ENCODE measurements around the gene DCLK3. TPM values are rescaled to one million over a fixed set of nuclear protein-coding genes. Genes with fewer than 3 reads are reported as not detected.

DCLK3 gene, protein sequence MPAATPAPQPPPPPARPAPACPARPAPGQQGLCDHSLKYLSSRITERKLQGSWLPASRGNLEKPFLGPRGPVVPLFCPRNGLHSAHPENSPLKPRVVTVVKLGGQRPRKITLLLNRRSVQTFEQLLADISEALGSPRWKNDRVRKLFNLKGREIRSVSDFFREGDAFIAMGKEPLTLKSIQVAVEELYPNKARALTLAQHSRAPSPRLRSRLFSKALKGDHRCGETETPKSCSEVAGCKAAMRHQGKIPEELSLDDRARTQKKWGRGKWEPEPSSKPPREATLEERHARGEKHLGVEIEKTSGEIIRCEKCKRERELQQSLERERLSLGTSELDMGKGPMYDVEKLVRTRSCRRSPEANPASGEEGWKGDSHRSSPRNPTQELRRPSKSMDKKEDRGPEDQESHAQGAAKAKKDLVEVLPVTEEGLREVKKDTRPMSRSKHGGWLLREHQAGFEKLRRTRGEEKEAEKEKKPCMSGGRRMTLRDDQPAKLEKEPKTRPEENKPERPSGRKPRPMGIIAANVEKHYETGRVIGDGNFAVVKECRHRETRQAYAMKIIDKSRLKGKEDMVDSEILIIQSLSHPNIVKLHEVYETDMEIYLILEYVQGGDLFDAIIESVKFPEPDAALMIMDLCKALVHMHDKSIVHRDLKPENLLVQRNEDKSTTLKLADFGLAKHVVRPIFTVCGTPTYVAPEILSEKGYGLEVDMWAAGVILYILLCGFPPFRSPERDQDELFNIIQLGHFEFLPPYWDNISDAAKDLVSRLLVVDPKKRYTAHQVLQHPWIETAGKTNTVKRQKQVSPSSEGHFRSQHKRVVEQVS
- 0.41 TPM for total RNA-seq
- long read RNA-seq: 0 reads

DNA sequence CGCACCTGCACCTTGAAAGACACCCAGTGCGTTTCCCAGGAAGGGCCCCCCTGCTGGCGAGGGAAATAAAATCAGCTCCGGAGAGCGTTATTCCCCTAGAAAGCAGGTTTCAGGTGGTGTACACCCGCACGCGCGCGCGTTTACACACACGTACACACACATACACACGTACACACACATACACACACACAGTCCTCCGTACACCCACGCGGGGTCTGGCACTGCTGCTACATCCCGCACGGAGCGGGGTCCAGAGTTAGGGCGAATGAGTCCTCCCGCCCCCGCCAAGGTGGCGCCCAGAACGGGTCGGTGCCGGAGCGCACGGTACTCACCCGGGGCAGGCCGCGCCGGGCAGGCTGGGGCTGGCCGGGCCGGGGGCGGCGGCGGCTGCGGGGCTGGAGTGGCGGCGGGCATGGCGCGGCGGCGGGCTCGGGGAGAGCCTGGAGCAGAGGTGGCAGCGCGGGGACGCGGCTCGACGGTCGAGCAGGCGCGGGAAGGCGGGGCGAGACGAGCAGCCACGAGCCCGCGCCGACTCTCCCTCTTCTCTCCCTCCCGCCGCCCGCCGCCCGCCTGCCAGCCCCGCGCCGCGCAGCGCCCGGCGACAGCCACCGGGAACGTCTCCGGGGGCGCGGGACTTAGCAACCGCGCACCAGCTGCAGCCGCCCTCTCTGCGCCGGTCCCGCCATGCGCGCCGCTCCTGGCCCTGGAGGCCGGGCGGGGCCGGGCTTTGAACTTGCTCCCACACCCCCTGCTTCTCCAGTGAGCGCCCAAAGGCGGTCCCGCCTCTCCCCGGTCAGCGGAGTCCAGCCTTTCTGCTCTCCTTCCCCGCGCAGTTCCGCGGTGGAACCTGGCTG lies at the start of gene DCLK3:
Gene DCLK3, minus strand, starts transcription at position 704 of the 854 bp plus-strand sequence. Its CDS starts 290 bp downstream, at position 414.
- DNase-seq (ENCODE audit: missing footprints) (no peak), ATAC-seq (peak; percentile 28)
- intact Hi-C loops (cut with DNase I): loop anchor here (10.0 kb wide), 1 partner anchor 71 kb away; no protein-coding TSS in a partner anchor

DNA sequence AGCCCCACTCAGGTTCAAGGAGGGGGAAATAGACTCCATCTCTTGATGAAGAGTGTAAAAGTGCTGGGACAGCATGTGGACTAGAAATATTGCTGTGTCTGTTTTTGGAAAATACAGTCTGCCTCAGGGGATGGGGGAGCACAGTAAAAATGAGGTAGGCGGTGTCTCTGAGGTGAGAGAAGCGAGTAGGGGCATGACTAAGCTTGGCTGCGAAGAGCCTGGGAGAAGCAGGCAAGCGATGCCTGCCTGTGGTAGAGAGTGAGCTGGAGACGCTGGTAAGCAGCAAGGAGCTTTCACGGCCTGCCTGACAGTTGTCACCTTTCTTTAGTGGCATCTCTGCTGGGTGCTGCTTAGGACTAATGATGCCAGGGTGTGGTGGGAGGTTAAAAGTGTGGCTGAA lies 49.0 kb upstream of the DCLK3 start:
- intact Hi-C loops (cut with DNase I): no loop called here
- DNase-seq (ENCODE audit: missing footprints): no peak
- ATAC-seq: no peak

DNA sequence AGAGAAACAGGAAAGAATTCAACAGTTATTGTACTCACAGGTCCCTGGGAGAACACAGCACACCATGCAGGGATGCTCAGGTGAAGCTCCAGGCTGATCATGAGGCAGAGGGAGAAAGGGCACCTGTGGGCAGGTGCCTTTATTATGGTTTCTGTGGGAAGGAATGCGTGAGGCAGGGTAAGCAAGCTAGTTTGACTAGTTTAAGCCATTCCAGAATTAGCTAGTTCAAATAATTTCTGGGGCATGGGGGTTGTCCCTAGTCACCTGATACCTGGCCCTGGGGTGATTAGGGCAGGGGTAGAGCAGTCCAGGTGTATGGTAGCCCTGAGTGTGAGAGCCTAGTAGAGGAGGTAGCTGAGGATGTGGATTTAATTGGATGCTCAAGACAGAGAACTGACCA lies 47.9 kb upstream of the DCLK3 start:
- no peak for DNase-seq (ENCODE audit: missing footprints)
- intact Hi-C loops (cut with DNase I): no loop called here
- ATAC-seq: no peak

DNA sequence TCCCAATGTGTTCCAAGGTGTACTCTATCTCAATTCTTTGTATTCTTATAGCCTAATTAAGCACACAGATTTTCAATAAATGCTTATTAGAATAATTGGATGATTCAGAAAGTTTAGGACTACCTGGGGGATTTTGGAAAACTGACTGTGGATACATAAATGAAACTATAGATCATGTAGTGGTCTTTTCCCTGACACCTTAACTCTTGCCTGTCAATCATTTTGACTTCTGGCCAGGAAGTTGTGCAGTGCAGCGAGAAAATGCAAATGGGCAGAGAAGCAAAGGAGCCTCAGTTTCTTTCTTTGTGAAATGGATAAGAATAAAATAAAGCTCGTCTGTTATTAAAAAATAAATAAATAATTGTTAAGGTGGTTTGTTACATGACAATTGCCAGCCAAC lies 47.4 kb upstream of the DCLK3 start:
- intact Hi-C loops (cut with DNase I): no loop called here
- ATAC-seq: no peak
- no peak for DNase-seq (ENCODE audit: missing footprints)

DNA sequence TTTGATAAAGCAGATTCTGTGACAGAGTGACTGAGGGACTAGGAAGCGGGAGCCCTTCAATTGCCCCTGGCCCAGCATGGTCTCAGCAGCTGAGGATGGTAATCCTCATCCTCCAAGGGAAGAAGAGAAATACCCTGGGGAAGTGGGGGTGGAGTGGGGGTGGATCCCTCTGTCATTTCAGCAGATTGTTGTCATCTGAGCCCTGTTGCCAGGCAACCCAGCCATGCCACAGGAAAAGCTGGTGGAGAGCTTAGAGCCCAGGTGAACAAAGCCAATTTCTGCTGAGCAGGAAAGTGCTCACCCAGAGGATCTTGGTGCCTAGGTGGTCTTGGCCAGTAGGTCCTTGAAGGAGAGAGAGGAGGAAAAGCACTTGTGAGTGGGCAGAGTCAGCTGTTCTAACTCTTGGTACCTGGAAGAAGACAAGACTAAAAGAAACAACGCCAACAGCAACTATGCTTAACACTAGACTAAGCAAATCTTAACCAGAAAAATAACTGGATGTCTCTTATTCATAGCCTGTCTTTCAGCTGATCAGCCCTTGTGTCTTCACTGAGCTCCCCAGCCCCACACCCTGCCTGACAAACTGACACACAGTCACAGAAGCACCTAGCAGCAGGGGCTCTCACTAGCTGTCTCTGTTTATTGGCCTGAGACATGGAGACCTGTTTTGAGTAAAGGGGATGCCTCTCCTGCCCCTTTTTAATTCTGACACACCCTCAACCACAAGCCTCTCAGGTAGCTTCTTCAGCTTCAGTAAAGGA lies 40.1 kb upstream of the DCLK3 start:
- DNase-seq (ENCODE audit: missing footprints) (no peak), ATAC-seq (no peak)
- intact Hi-C loops (cut with DNase I): no loop called here

DNA sequence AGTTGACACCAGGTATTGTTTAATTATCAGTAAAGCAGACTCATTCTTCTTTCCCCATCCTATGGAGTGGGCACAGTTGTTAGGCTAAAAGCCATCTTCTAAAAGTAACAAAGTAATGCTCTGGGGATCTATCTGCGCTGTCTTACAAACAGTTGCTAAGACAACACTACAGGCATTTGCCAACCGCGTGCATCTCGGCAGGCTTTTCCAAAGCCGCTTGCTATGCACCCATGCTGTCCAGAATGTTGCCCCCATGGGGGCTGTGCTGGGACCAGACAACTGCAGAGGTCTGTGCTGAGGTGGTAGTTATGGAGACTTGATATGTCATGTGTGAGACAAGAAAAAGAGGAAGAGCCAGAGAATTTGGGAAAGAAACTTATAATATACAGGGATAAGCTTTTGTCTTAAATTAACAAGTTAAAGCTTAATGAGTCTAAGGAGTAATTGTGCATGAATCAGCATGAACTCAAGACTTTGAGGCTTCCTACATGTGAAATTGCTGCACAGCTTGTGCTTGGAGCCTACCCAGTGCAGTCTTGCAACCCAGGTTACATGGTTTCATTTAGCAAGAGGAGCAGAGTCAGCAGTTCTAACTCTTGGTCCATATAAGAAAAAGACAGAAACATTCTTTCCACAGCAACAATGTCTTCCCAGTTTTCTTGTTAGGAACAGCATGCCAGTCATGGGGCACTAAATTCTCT lies 38.9 kb upstream of the DCLK3 start:
- intact Hi-C loops (cut with DNase I): no loop called here
- ATAC-seq: no peak
- DNase-seq (ENCODE audit: missing footprints): no peak

DNA sequence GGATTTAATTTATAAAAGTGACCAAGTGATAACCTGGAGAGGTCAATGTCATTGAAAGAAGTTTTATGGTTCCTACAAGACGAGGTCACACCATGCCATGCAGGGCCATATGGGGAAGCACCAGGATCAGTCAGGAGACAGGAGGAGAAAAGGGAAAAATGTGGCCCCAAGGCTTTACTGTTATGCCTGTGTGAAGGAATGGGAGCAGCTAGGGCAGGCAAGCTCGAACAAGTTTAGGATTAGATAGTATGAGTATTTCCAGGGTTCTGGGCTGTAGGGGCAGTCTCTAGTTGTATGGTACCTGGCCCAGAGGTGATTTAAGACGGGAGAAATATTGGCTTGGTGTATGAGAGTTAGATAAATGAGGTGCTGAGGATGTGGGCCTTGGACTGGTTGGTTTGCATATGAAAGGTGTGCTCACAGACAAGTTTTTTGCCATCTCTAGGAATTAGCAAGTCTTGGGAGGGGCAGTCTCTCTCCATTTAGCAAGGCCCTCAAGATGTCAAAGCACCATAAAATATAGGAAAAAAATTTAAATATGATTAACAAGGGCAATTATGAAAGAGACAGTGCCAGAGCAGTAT lies 36.3 kb upstream of the DCLK3 start:
- ATAC-seq: no peak

DNA sequence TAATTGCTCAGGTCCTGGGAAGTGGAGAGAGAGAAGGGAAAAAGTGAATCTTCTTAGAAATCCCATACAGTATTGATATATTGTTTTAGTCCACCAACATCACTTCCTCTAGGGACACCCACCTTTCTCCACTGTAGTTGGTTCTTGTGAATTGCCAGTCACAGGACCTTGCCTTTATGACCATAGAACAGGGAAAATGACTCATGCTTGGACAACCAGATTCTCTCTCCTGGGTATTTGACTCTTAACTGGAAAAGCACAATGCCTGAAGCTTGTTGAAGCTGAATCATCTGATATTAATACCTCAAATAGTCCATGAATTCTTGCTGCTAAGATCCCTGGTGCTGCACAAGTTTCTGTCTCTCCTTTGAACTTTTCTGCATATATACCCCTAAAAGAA lies 32.5 kb upstream of the DCLK3 start:
- DNase-seq (ENCODE audit: missing footprints): no peak
- intact Hi-C loops (cut with DNase I): no loop called here
- no peak for ATAC-seq

More for the DNA sequence above, 36.3 kb upstream of the DCLK3 start:
- no peak for DNase-seq (ENCODE audit: missing footprints)
- intact Hi-C loops (cut with DNase I): no loop called here

DNA sequence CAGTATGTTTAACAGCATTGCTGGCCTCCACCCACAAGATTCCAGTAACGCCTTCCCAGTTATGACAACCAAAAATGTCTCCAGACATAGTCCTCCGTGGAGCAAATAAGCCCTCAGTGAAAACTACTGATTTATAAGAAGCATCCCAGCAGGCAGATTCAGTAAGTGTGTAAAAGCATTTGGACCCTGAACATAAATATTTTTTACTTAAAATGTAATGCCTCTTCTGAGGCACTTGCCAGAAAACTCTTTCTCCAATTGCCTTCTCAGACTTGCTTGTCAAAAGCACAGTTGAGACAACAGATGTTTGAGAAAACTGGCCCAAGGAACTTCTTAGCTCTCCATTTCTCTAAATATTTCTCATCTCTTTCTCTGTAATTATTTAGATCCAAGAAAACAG lies 31.8 kb upstream of the DCLK3 start:
- intact Hi-C loops (cut with DNase I): no loop called here
- no peak for ATAC-seq
- DNase-seq (ENCODE audit: missing footprints): no peak

DNA sequence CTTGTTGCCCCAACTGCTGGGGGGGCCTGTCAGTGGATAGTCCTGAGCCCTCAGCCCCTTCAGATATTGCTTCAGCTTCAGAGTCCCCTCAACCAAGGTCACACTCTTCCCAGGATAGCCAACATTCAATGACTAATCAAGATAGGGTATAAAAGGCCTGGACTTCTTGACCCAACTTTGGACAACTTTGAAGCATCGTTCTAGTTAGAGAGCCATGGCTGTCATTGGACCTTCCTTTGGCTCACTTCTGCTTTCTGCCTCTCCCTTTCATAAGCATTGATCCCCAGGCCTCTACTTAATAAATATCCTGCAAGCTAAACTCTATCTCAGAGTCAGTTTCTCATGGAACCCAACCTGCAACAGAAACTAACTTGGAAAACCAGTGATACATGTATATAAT lies 31.3 kb upstream of the DCLK3 start:
- ATAC-seq: no peak
- no peak for DNase-seq (ENCODE audit: missing footprints)
- intact Hi-C loops (cut with DNase I): no loop called here

DNA sequence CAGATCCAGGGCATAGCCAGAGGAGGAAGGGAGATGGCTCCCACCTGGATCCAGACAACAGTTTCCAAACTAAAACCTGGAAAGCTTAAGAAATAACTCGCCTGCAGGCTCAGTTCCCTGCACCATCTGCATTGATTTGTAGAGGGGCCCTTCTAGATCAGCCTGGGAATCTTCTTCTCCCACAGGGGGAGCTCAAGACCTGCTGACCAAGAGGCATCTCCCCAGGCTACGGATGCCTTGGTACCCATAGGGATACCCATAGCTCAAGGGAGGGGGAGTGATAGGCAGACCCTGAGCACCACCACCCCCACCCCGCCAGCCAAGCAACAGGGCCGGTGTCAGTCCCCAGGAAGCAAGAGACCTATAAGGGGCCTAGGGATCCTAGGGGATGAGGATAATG lies 28.0 kb upstream of the DCLK3 start:
- ATAC-seq: no peak
- intact Hi-C loops (cut with DNase I): no loop called here

DNA sequence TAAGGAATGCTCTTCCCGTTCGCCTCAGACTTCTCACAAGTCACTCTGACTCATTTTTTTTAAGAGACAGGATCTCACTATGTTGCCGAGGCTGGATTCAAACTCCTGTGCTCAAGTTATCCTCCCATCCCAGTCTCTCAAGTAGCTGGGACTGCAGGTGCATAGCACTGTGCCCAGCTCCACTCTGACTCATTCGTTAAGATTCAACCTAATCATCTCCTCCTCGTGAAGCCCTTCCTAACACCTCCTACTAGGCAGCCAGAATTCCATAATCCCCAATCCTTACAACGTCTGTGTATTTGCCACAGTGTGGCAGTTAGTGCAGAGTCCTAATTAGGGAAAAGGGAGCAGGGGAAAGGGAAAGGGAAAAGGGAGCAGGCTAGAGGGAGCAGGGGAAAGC lies 26.4 kb upstream of the DCLK3 start:
- DNase-seq (ENCODE audit: missing footprints): no peak
- ATAC-seq: no peak
- intact Hi-C loops (cut with DNase I): no loop called here

More for the DNA sequence above, 28.0 kb upstream of the DCLK3 start:
- no peak for DNase-seq (ENCODE audit: missing footprints)

DNA sequence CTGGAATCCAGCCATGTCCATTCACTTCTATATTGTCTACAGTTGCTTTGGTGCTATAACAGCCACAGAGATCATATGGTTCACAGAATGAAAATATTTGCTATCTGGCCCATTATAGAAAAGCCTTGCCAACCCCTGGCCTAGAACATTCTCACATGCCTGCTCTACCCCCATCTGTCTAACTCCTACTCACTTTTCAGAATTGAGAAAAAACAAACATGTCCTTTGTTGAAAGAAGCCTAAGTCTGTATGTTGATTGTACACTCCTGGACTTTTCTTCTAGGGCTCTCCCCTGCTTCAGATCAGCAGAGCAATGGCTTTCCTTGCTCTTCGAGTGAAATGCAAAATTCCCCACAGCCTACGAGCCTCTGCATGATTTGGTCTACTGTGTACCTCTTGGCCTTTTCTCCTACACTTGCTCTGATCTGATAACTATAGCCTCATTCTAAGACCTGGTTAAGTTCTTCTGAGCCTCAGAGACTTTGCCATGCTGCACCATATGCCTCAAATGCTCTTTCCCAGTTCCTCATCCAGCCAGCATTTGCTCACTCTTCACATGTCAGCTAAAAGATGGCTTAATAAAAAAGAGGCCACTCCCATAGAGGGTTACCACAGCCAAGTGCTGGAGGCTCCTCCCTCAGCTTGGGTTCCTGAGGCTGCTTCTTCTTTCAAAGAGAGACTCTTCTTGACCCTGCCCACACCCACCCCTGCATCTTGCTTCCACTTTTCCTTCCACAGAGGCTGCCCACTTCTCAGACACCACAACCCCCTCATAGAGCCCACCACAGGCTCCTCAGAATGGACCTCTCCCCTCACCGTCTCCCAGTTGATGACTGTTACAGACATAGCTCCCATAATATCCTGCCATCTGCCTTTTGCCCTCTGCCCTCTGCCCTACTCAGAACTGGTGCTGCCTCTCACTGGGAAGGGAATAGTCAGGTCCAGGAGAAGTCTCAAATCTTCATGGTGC lies 22.9 kb upstream of the DCLK3 start:
- DNase-seq (ENCODE audit: missing footprints): no peak
- intact Hi-C loops (cut with DNase I): no loop called here
- ATAC-seq: peak; percentile 76

DNA sequence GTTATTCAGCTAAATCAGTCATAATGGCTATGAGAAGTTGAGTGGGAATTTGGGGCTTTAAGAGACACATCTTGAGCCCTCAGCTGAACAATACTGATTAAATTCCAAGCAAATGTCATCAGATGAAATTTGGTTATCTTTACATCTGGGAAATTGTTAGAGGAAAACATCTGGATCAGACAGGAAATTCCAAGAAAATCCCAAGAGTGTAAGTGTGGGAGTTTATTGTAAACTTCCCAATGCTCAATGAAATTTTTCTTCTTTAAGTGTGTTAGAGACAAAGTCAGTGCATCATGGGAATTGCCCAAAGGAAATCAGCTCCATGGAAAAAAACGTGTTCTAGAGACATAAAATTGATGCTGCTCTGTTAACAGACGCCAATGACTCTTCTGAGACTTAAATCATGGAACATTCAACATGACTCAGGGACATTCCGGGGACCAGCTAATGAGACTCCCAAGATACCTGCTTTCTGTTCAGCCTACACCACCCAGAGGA lies 19.8 kb upstream of the DCLK3 start:
- ATAC-seq: no peak
- intact Hi-C loops (cut with DNase I): loop anchor here (5.0 kb wide), 1 partner anchor 47 kb away; no protein-coding TSS in a partner anchor
- no peak for DNase-seq (ENCODE audit: missing footprints)

DNA sequence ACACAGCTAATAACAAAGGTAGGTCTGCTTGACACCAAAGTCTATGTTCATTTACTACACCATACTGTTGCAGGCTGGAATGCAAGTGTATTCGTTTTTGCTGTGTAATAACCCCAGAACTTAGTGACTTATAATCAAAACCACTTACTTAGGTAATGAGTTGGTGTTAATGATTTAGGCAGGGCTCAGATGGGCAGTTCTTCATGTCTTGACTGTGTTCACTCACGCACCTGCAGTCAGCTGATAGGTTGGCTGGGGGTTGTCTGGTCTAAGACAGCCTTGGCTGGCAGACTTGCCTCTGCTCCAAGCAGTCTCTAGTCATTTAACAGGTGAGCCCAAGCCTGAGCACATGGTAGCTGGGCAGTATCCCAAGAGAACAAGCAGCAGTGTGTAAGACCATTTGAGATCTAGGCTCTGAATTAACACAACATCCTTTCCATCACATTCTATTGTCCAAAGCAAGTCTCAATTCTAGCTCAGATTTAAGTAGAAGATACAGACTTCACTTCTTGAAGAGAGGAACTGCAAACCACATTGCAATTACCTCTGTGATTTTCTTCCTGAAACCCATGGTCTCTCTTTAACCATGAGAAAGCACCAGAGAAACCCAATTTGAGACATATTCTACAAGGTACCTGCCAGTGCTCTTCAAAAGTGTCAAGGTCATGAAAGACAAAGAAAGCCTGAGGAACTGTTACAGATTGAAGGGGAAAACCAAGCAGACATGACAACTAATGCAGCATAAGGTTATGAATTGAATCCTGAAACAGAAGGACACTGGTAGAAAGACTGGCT lies 13.3 kb upstream of the DCLK3 start:
- intact Hi-C loops (cut with DNase I): no loop called here
- DNase-seq (ENCODE audit: missing footprints): no peak
- no peak for ATAC-seq

Data from Right ventricle myocardium inferior (tissue), 1 donor.